HepG2 (cell line): ENCODE results near the gene CTSZ. TPM values are rescaled to one million over a fixed set of nuclear protein-coding genes. Genes with fewer than 3 reads are reported as not detected.

Experiments
- MAZ ChIP-seq, 2 experiments: sonication (generic) in 1 of 2; formaldehyde crosslinking in 1 of 2; IDR thresholded peaks; 2 replicates each; pipeline versions ENCODE4 v1.5.0 to v1.6.1; 2012 to 2020; ENCODE audit warnings: low read depth in 2 of 2, mild to moderate bottlenecking in 2 of 2, borderline replicate concordance in 1 of 2, improper control_type of control experiment in 1 of 2, low read length in 1 of 2, missing genetic modification reagents in 1 of 2, moderate library complexity in 1 of 2
- RBM39 ChIP-seq: fragments of 200-400 bp; formaldehyde crosslinking; IDR thresholded peaks from one replicate; pipeline ENCODE4 v1.6.1; 2018; ENCODE audit warnings: antibody characterized with exemption, mild to moderate bottlenecking, low read depth, low read length; ENCODE audit not compliant: poor library complexity, severe bottlenecking
- ZNF614 ChIP-seq: IDR thresholded peaks from 2 replicates; pipeline ENCODE4 v1.6.1; 2018; ENCODE audit warnings: missing biosample characterization, missing genetic modification reagents, inconsistent platforms, borderline replicate concordance
- polyA plus RNA-seq, 8 experiments: library from polyadenylated mRNA; depleted of rRNA in 3 of 8; stranded (reverse) in 7 of 8; unstranded in 1 of 8; fragments of >200 nt; fragmentation: Illumina TruSeq in 4 of 8; extraction: Trizol in 4 of 8; gene quantifications; 2 replicates each; pipeline versions ENCODE4 v1.2.1 to v1.2.3, GENCODE V29; 2011 to 2016; ENCODE audit warnings: low read depth in 4 of 8, missing spikeins in 1 of 8, mixed read lengths in 1 of 8; ENCODE audit not compliant: insufficient read depth in 1 of 8
- total RNA-seq, 5 experiments: library from RNA; depleted of rRNA; stranded (reverse); fragments of >200 nt; fragmentation: Illumina TruSeq; extraction: Trizol; gene quantifications; 2 replicates each; pipeline ENCODE4 v1.2.3, GENCODE V29; 2016; ENCODE audit warnings: low read depth in 1 of 5
- TF ChIP-seq, protein P1 (sequence below): sonication (generic); formaldehyde crosslinking; IDR thresholded peaks from 2 replicates; pipeline ENCODE4 v1.9.0; 2021; ENCODE audit warnings: missing genetic modification reagents, borderline replicate concordance
- TF ChIP-seq, protein P2 (sequence below), 2 experiments: fragments of 450-650 bp in 1 of 2; sonication (generic) in 1 of 2; formaldehyde crosslinking in 1 of 2; IDR thresholded peaks; 2 replicates each; pipeline versions ENCODE4 v1.6.1 to v1.8.0; 2016 to 2022; ENCODE audit warnings: antibody characterized with exemption in 1 of 2, mild to moderate bottlenecking in 1 of 2, missing genetic modification reagents in 1 of 2
- TF ChIP-seq, protein P3 (sequence below): sonication (generic); formaldehyde crosslinking; IDR thresholded peaks from 2 replicates; pipeline ENCODE4 v1.4.0; 2020; ENCODE audit warnings: missing genetic modification reagents
- TF ChIP-seq, protein P4 (sequence below): sonication (generic); formaldehyde crosslinking; conservative IDR thresholded peaks from 2 replicates; pipeline ENCODE4 v1.4.0; 2020; ENCODE audit warnings: missing genetic modification reagents

Gene CTSZ
- total and polyA plus RNA-seq, 2 of the 13 experiments (the other 11 are each of a cell fraction or from before 2014, with no cell fraction given), result 0.33 TPM; not detected in 1

DNA sequence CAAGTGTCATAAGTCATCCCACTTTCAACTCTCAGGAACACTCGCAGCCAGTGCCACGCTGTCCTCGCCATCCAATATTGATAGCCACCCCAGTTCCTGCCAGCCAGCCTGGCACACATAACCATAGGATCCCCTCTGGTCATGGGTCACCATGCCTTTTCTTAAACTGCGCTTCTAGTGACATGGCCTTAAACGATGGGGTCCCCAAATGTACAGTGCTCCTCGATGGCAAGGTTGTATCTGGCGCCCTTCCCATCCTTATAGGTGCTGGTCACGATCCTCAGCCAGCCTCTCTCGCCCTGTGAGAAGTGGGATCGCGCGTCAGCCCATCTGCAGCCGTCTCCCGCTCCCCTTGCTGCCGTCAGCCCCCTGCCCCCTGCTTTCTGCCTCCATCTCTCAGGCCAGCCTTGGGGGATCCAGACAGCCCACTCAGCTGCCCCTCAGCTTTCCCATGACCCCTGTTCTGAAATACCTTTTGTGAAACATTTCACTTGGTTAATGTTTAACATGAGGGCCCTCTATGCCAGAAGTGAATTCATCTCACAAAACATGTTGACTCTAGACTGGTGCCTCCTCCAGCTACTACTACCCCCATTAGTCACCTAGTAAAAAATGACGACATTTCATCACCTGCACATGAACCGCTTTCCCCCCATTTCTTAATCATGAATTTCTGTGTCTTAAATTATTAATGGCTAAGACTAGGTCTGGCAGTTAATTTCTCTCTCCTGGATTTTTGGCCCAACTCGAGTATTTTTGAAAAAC, 11.4 kb downstream of the CTSZ start (continued):
- TF ChIP-seq, protein P1, sequence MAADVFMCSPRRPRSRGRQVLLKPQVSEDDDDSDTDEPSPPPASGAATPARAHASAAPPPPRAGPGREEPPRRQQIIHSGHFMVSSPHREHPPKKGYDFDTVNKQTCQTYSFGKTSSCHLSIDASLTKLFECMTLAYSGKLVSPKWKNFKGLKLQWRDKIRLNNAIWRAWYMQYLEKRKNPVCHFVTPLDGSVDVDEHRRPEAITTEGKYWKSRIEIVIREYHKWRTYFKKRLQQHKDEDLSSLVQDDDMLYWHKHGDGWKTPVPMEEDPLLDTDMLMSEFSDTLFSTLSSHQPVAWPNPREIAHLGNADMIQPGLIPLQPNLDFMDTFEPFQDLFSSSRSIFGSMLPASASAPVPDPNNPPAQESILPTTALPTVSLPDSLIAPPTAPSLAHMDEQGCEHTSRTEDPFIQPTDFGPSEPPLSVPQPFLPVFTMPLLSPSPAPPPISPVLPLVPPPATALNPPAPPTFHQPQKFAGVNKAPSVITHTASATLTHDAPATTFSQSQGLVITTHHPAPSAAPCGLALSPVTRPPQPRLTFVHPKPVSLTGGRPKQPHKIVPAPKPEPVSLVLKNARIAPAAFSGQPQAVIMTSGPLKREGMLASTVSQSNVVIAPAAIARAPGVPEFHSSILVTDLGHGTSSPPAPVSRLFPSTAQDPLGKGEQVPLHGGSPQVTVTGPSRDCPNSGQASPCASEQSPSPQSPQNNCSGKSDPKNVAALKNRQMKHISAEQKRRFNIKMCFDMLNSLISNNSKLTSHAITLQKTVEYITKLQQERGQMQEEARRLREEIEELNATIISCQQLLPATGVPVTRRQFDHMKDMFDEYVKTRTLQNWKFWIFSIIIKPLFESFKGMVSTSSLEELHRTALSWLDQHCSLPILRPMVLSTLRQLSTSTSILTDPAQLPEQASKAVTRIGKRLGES (CRISPR knock-in tag), result no peak
- no peak for TF ChIP-seq MAZ (IDR thresholded peaks at IDR 0.05; ENCODE audit: borderline replicate concordance, low read depth, low read length)
- no peak for TF ChIP-seq MAZ (CRISPR knock-in tag; IDR thresholded peaks at IDR 0.05; ENCODE audit: low read depth)
- TF ChIP-seq, protein P2, sequence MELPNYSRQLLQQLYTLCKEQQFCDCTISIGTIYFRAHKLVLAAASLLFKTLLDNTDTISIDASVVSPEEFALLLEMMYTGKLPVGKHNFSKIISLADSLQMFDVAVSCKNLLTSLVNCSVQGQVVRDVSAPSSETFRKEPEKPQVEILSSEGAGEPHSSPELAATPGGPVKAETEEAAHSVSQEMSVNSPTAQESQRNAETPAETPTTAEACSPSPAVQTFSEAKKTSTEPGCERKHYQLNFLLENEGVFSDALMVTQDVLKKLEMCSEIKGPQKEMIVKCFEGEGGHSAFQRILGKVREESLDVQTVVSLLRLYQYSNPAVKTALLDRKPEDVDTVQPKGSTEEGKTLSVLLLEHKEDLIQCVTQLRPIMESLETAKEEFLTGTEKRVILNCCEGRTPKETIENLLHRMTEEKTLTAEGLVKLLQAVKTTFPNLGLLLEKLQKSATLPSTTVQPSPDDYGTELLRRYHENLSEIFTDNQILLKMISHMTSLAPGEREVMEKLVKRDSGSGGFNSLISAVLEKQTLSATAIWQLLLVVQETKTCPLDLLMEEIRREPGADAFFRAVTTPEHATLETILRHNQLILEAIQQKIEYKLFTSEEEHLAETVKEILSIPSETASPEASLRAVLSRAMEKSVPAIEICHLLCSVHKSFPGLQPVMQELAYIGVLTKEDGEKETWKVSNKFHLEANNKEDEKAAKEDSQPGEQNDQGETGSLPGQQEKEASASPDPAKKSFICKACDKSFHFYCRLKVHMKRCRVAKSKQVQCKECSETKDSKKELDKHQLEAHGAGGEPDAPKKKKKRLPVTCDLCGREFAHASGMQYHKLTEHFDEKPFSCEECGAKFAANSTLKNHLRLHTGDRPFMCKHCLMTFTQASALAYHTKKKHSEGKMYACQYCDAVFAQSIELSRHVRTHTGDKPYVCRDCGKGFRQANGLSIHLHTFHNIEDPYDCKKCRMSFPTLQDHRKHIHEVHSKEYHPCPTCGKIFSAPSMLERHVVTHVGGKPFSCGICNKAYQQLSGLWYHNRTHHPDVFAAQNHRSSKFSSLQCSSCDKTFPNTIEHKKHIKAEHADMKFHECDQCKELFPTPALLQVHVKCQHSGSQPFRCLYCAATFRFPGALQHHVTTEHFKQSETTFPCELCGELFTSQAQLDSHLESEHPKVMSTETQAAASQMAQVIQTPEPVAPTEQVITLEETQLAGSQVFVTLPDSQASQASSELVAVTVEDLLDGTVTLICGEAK (IDR thresholded peaks at IDR 0.05), result no peak
- TF ChIP-seq, protein P2 (CRISPR knock-in tag; IDR thresholded peaks at IDR 0.05), result peak; percentile 22; the same call in 1 of the 2 replicates
- TF ChIP-seq ZNF614 (CRISPR knock-in tag), result peak; percentile 66; the same call in 1 of the 2 replicates
- TF ChIP-seq, protein P3, sequence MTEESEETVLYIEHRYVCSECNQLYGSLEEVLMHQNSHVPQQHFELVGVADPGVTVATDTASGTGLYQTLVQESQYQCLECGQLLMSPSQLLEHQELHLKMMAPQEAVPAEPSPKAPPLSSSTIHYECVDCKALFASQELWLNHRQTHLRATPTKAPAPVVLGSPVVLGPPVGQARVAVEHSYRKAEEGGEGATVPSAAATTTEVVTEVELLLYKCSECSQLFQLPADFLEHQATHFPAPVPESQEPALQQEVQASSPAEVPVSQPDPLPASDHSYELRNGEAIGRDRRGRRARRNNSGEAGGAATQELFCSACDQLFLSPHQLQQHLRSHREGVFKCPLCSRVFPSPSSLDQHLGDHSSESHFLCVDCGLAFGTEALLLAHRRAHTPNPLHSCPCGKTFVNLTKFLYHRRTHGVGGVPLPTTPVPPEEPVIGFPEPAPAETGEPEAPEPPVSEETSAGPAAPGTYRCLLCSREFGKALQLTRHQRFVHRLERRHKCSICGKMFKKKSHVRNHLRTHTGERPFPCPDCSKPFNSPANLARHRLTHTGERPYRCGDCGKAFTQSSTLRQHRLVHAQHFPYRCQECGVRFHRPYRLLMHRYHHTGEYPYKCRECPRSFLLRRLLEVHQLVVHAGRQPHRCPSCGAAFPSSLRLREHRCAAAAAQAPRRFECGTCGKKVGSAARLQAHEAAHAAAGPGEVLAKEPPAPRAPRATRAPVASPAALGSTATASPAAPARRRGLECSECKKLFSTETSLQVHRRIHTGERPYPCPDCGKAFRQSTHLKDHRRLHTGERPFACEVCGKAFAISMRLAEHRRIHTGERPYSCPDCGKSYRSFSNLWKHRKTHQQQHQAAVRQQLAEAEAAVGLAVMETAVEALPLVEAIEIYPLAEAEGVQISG, result no peak; the same call in 1 of the 2 replicates
- TF ChIP-seq, protein P4, sequence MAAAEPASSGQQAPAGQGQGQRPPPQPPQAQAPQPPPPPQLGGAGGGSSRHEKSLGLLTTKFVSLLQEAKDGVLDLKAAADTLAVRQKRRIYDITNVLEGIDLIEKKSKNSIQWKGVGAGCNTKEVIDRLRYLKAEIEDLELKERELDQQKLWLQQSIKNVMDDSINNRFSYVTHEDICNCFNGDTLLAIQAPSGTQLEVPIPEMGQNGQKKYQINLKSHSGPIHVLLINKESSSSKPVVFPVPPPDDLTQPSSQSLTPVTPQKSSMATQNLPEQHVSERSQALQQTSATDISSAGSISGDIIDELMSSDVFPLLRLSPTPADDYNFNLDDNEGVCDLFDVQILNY, result no peak
- no peak for TF ChIP-seq RBM39
